ENCODE results near the gene ERC2. TPM values are rescaled to one million over a fixed set of nuclear protein-coding genes. Genes with fewer than 3 reads are reported as not detected.

The ERC2 gene
- total and polyA plus RNA-seq, 2 donors (not counting 3 experiments of a cell fraction or from before 2014, with no cell fraction given): 5.6 to 15.5 TPM

DNA sequence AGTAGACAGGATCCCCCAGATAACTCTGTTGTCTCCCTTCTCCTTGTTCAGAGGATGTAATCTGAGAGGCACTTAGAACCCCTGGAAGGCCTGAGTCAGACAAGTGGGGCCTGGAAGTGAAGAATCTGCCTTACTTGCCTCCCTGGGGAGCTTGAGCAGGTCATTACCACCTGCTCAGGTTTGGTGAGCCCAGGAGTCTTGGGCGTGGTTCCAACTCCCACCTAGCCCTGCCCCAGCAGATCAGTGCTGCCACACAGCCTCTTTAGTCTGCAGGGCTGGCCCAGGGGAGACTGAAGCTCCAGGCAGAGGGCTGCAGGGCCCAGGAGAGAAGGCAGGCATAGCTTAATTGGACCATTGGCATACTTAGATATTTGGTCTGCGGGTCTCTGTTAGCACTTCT lies 230.0 kb downstream of the ERC2 start:
- no peaks in the 10 kb centered on the region for H3K9me1 ChIP-seq (replicated peaks; ENCODE audit: control insufficient read depth, extremely low read depth, insufficient read depth, low read length)
- no peak for DNase-seq (ENCODE audit: low read depth, low spot score)
- no peak for TF ChIP-seq FOS (IDR thresholded peaks at IDR 0.05; ENCODE audit: borderline replicate concordance, insufficient read depth, low read length)
- TF ChIP-seq GATA2 (IDR thresholded peaks at IDR 0.05; ENCODE audit: insufficient read depth, insufficient read length, low read depth, low read length): no peak
- TF ChIP-seq MYC (IDR thresholded peaks at IDR 0.05; ENCODE audit: low read depth, low read length): no peak
- TF ChIP-seq, protein P1, sequence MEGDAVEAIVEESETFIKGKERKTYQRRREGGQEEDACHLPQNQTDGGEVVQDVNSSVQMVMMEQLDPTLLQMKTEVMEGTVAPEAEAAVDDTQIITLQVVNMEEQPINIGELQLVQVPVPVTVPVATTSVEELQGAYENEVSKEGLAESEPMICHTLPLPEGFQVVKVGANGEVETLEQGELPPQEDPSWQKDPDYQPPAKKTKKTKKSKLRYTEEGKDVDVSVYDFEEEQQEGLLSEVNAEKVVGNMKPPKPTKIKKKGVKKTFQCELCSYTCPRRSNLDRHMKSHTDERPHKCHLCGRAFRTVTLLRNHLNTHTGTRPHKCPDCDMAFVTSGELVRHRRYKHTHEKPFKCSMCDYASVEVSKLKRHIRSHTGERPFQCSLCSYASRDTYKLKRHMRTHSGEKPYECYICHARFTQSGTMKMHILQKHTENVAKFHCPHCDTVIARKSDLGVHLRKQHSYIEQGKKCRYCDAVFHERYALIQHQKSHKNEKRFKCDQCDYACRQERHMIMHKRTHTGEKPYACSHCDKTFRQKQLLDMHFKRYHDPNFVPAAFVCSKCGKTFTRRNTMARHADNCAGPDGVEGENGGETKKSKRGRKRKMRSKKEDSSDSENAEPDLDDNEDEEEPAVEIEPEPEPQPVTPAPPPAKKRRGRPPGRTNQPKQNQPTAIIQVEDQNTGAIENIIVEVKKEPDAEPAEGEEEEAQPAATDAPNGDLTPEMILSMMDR (IDR thresholded peaks at IDR 0.05; ENCODE audit: extremely low read depth in 1 of 2, insufficient read depth in 1 of 2, low read depth in 1 of 2, low read length in 2 of 2): no peak
- TF ChIP-seq JUN (IDR thresholded peaks at IDR 0.05; ENCODE audit: borderline replicate concordance, insufficient read depth, insufficient read length, low read depth): no peak
- TF ChIP-seq POLR2A (IDR thresholded peaks at IDR 0.05; ENCODE audit: low read depth, low read length): no peak
- TF ChIP-seq, protein P2, sequence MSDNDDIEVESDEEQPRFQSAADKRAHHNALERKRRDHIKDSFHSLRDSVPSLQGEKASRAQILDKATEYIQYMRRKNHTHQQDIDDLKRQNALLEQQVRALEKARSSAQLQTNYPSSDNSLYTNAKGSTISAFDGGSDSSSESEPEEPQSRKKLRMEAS (IDR thresholded peaks at IDR 0.05; ENCODE audit: insufficient read depth, insufficient read length): no peak
- no peaks in the 10 kb centered on the region for H3K9me3 ChIP-seq (replicated peaks; ENCODE audit: control insufficient read depth, insufficient read depth, low read length)
- no peak overlapping the region for H3K27ac ChIP-seq (ENCODE audit: insufficient read depth, low read depth, low read length)
- H3K4me3 ChIP-seq (replicated peaks in 1 of 3; ENCODE audit: insufficient read depth in 1 of 3, low read depth in 1 of 3, low read length in 3 of 3): no peak overlapping the region
- intact Hi-C loops (cut with micrococcal nuclease): no loop called here
- dilution Hi-C loops (cut with MboI; ENCODE audit: extremely low pct_ligation_motif_present, low sequenced_read_pairs): no loop called here
- CTCF ChIA-PET: interaction anchor here (4.4 kb wide), 1 partner anchor 13 kb away, joined by 19 read pairs; no protein-coding TSS in a partner anchor
- no peaks in the 10 kb centered on the region for H3K36me3 ChIP-seq (ENCODE audit: control insufficient read depth in 2 of 2, extremely low read depth in 1 of 2, insufficient read depth in 2 of 2, low read length in 2 of 2)
- no peaks in the 10 kb centered on the region for H3K79me2 ChIP-seq (ENCODE audit: control insufficient read depth, insufficient read depth, low read length)
- no peaks in the 10 kb centered on the region for H3K27me3 ChIP-seq (ENCODE audit: control insufficient read depth in 2 of 2, insufficient read depth in 2 of 2, low read length in 2 of 2)
- H2AFZ ChIP-seq (ENCODE audit: low read depth, low read length): no peak overlapping the region
- no peak overlapping the region for H3K9ac ChIP-seq (replicated peaks; ENCODE audit: extremely low read depth, insufficient read depth, low read length)
- no peaks in the 10 kb centered on the region for H3K4me1 ChIP-seq (ENCODE audit: control insufficient read depth, extremely low read depth, insufficient read depth, low read length)
- FAIRE-seq: no peak
- H3K4me2 ChIP-seq (ENCODE audit: insufficient read depth, low read length): no peak overlapping the region
- BruUV-seq (replicated peaks): no TSS peak
- no peaks in the 10 kb centered on the region for H4K20me1 ChIP-seq (replicated peaks; ENCODE audit: control insufficient read depth, extremely low read depth, insufficient read depth, low read length)
- POLR2A ChIA-PET: no interaction called here
